Activated CD8-positive, alpha-beta memory T cell treated with anti-CD3 and anti-CD28 coated beads, Interleukin-2, amount 10 ng/mL, durations not matched to agents 7 days and 5 days (primary cell): ENCODE data around the gene PHYH. TPM values are rescaled to one million over a fixed set of nuclear protein-coding genes. Genes with fewer than 3 reads are reported as not detected.
A peak's percentile ranks its signal among the peaks of the same experiment; 100 is the strongest.
"Not testable (repeated sequence)": the region's sequence is repeated elsewhere in the genome, so short reads cannot be mapped to it uniquely, and the experiment has no call there.

Experiments
- ATAC-seq: fragments of 150-1000 bp; cut with Tn5 transposase; one replicate; pipeline ENCODE4 v1.10.0; 2021; ENCODE audit warnings: moderate library complexity
- CTCF ChIA-PET: fragments of 350-600 bp; sonication (Branson Sonifier 250); formaldehyde crosslinking; loops from one replicate; lab custom pipeline; 2021; ENCODE audit warnings: antibody characterized with exemption; lab: Charles Lee
- DNase-seq: peaks from one replicate; pipeline ENCODE4 v3.0.0-alpha.2; 2020
- H3K27ac Mint-ChIP-seq: one replicate; pipeline ENCODE4 v1.8.0; 2021; ENCODE audit warnings: mild to moderate bottlenecking, mixed read lengths
- H3K27me3 Mint-ChIP-seq: one replicate; pipeline ENCODE4 v1.8.0; 2021; ENCODE audit warnings: mixed read lengths
- H3K36me3 Mint-ChIP-seq: one replicate; pipeline ENCODE4 v1.8.0; 2021; ENCODE audit warnings: mild to moderate bottlenecking, mixed read lengths
- H3K4me1 Mint-ChIP-seq: one replicate; pipeline ENCODE4 v1.8.0; 2021; ENCODE audit warnings: mixed read lengths
- H3K4me3 Mint-ChIP-seq: one replicate; pipeline ENCODE4 v1.8.0; 2021; ENCODE audit warnings: mild to moderate bottlenecking, moderate library complexity, mixed read lengths
- H3K9me3 Mint-ChIP-seq: one replicate; pipeline ENCODE4 v1.8.0; 2022; ENCODE audit warnings: low read depth, mixed read lengths
- total RNA-seq, 2 experiments: library from RNA; stranded (reverse); gene quantifications; one replicate each; pipeline ENCODE4 v1.2.3, GENCODE V29; 2021

PHYH gene
- total RNA-seq, 2 experiments from 2014 or later: 13.6 to 14.4 TPM

DNA sequence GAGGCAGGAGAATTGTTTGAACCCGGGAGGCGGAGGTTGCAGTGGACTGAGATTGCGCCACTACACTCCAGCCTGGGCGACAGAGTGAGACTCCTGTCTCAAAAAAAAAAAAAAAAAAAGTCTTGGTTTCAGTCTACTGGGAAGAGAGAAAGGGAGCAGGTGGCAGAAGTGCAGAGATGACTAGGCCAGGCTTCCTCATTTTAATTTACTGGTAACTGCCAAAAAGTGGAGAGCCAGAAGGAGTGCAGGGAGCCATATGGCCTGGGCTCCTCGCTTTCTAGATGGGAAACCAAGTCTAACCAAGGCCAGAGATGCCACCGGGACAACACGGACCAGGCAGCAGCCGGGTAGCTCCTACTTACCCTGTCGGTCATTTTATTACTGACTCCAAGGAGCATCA lies 36.0 kb upstream of the PHYH start:
- DNase-seq (no peak), ATAC-seq (no peak)
- CTCF ChIA-PET: interaction anchor here (1.5 kb wide), 1 partner anchor 14 kb away, joined by 6 read pairs; no protein-coding TSS in a partner anchor
- H3K4me1 Mint-ChIP-seq: peaks cover 26% of the 10 kb centered on the region
- H3K27me3 Mint-ChIP-seq: no peaks in the 10 kb centered on the region
- no peaks in the 10 kb centered on the region for H3K9me3 Mint-ChIP-seq
- peaks cover 49% of the 10 kb centered on the region for H3K36me3 Mint-ChIP-seq
- no peak overlapping the region for H3K4me3 Mint-ChIP-seq
- H3K27ac Mint-ChIP-seq: no peak overlapping the region

DNA sequence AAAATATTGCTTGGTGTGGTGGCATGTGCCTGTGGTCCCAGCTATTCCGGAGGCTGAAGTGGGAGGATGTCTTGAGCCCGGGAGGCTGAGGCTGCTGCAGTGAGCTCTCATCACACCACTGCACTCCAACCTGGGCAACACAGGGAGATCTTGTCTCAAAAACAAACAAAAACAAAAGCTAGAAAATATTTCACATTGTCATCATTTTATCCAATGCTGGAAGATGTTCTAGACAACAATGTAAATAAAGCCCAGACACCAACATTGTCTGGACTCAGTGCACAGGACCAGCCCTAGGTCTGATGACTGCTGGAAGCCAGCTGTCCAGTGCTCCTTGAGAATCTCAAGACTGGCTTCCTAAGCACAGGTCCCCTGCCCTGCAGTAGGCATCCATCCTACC lies 34.7 kb upstream of the PHYH start:
- peaks cover 49% of the 10 kb centered on the region for H3K36me3 Mint-ChIP-seq
- no peak for ATAC-seq

DNA sequence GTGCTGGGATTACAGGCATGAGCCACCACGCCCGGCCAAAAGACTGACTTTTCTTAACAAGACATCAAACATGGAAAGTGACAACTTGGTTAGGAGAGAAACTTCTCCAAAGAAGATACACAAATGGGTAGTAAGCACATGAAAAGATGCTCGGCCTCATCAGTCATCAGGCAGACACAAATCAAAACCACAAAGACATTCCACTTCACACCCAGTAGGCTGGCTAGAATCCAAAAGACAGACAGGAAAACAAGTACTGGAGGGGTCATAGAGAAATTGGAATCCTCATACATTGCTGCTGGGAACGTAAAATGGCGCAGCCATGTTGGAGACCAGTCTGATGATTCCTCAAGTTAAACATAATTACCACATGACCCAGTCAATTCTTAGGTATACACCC lies 31.8 kb upstream of the PHYH start:
- no peak overlapping the region for H3K4me3 Mint-ChIP-seq
- CTCF ChIA-PET: no interaction called here
- no peaks in the 10 kb centered on the region for H3K9me3 Mint-ChIP-seq
- DNase-seq (no peak), ATAC-seq (no peak)
- H3K27ac Mint-ChIP-seq: no peak overlapping the region
- H3K36me3 Mint-ChIP-seq: peaks cover 42% of the 10 kb centered on the region
- H3K4me1 Mint-ChIP-seq: no peaks in the 10 kb centered on the region
- no peaks in the 10 kb centered on the region for H3K27me3 Mint-ChIP-seq

More for the DNA sequence above, 34.7 kb upstream of the PHYH start:
- peak overlapping the region; percentile 22 for H3K27ac Mint-ChIP-seq
- no peaks in the 10 kb centered on the region for H3K9me3 Mint-ChIP-seq
- no peak overlapping the region for H3K4me3 Mint-ChIP-seq
- CTCF ChIA-PET: no interaction called here
- H3K4me1 Mint-ChIP-seq: peaks cover 15% of the 10 kb centered on the region
- DNase-seq: no peak
- no peaks in the 10 kb centered on the region for H3K27me3 Mint-ChIP-seq

GRCh38 chr10:13330980-13331379 lies 31.1 kb upstream of the PHYH start:
- H3K27ac Mint-ChIP-seq, ATAC-seq, H3K9me3 Mint-ChIP-seq, CTCF ChIA-PET, H3K4me3 Mint-ChIP-seq, H3K4me1 Mint-ChIP-seq, H3K27me3 Mint-ChIP-seq, DNase-seq: not testable (repeated sequence)
- peaks cover 45% of the 10 kb centered on the region for H3K36me3 Mint-ChIP-seq

- Mint-ChIP-seq H3K4me3 (no peak overlapping the region), H3K4me1 (no peaks in the 10 kb centered on the region), H3K27ac (no peak overlapping the region), H3K9me3 (no peaks in the 10 kb centered on the region), H3K36me3 (peaks cover 51% of the 10 kb centered on the region), H3K27me3 (no peaks in the 10 kb centered on the region)
- ATAC-seq (no peak), DNase-seq (no peak)
- CTCF ChIA-PET: interaction anchor here (1.0 kb wide), 2 partner anchors 25 to 123 kb away, joined by 3 read pairs; no protein-coding TSS in a partner anchor
Observed at GRCh38 chr10:13329565-13329964, 29.7 kb upstream of the PHYH start.

DNA sequence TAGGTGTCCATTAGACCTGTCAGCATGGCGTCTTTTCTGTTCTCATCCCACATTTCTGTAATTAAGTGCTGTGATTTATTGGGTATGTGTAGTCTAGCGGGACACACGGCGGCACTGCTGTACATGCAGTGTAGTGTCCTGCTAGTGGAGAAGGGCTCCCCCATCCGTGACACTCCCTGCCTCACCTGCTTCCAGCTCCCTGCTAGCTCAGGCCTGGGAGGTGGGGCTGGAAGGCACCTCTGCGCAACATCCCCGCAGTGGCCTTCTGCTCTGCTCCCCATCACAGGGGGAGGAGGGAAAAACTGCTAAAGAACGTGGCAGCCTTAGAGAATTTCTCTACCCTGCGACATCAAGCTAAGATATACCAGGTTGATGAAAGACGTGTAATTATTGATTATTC lies 28.7 kb upstream of the PHYH start:
- Mint-ChIP-seq H3K27ac (no peak overlapping the region), H3K27me3 (no peaks in the 10 kb centered on the region), H3K36me3 (peaks cover 49% of the 10 kb centered on the region), H3K4me3 (no peak overlapping the region), H3K9me3 (no peaks in the 10 kb centered on the region), H3K4me1 (no peaks in the 10 kb centered on the region)
- ATAC-seq (no peak), DNase-seq (no peak)
- CTCF ChIA-PET: interaction anchor here (0.6 to 1.0 kb wide), 3 partner anchors 24 to 122 kb away, joined by 3 read pairs; no protein-coding TSS in a partner anchor

DNA sequence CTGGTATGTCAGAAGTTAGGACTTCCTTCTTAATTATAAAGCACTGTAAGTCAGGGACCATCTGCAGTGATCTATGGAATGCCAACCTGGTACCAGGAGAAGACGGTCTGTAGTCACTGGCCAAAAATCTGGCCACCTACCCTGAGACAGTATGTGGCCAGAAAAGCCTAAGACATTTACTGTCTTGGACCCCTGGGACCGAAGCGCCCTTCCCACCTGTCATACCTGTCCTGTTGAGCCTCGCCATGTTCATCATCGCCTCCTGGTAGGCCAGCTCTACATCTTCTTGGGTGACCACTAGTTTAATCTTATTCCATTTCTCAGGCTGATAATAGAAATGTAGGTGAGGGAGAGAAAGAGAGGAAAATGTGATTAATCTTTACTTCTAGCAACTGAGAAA lies 28.3 kb upstream of the PHYH start:
- Mint-ChIP-seq H3K4me1 (no peaks in the 10 kb centered on the region), H3K27me3 (no peaks in the 10 kb centered on the region), H3K27ac (no peak overlapping the region), H3K9me3 (no peaks in the 10 kb centered on the region), H3K36me3 (peaks cover 48% of the 10 kb centered on the region), H3K4me3 (no peak overlapping the region)
- CTCF ChIA-PET: interaction anchor here (0.6 kb wide), 1 partner anchor 119 kb away, joined by 3 read pairs; no protein-coding TSS in a partner anchor
- ATAC-seq (no peak), DNase-seq (no peak)

GRCh38 chr10:13327534-13327933 lies 27.7 kb upstream of the PHYH start:
- CTCF ChIA-PET: interaction anchor here (0.7 kb wide), 1 partner anchor 1284 kb away, joined by 3 read pairs; no protein-coding TSS in a partner anchor
- Mint-ChIP-seq H3K27me3 (no peaks in the 10 kb centered on the region), H3K4me1 (no peaks in the 10 kb centered on the region), H3K9me3 (no peaks in the 10 kb centered on the region), H3K36me3 (peaks cover 48% of the 10 kb centered on the region), H3K4me3 (no peak overlapping the region), H3K27ac (no peak overlapping the region)
- DNase-seq (no peak), ATAC-seq (no peak)

- peaks cover 35% of the 10 kb centered on the region for H3K36me3 Mint-ChIP-seq
- H3K27ac Mint-ChIP-seq: no peak overlapping the region
- ATAC-seq (no peak), DNase-seq (no peak)
- H3K4me3 Mint-ChIP-seq: no peak overlapping the region
- CTCF ChIA-PET: no interaction called here
- H3K9me3 Mint-ChIP-seq: no peaks in the 10 kb centered on the region
- H3K4me1 Mint-ChIP-seq: no peaks in the 10 kb centered on the region
- H3K27me3 Mint-ChIP-seq: no peaks in the 10 kb centered on the region
Observed at GRCh38 chr10:13322615-13323148, 22.8 kb upstream of the PHYH start.

GRCh38 chr10:13321576-13321975 lies 21.7 kb upstream of the PHYH start:
- Mint-ChIP-seq H3K27ac (no peak overlapping the region), H3K36me3 (peaks cover 30% of the 10 kb centered on the region), H3K27me3 (no peaks in the 10 kb centered on the region), H3K4me1 (no peaks in the 10 kb centered on the region), H3K4me3 (no peak overlapping the region), H3K9me3 (no peaks in the 10 kb centered on the region)
- ATAC-seq (no peak), DNase-seq (no peak)
- CTCF ChIA-PET: interaction anchor here (1.2 kb wide), 1 partner anchor 19 kb away, joined by 3 read pairs; no protein-coding TSS in a partner anchor

- DNase-seq (no peak), ATAC-seq (no peak)
- no peak overlapping the region for H3K4me3 Mint-ChIP-seq
- H3K27me3 Mint-ChIP-seq: no peaks in the 10 kb centered on the region
- no peaks in the 10 kb centered on the region for H3K9me3 Mint-ChIP-seq
- H3K36me3 Mint-ChIP-seq: peaks cover 18% of the 10 kb centered on the region
- no peak overlapping the region for H3K27ac Mint-ChIP-seq
- no peaks in the 10 kb centered on the region for H3K4me1 Mint-ChIP-seq
- CTCF ChIA-PET: no interaction called here
Observed at GRCh38 chr10:13319166-13319565, 19.3 kb upstream of the PHYH start.

DNA sequence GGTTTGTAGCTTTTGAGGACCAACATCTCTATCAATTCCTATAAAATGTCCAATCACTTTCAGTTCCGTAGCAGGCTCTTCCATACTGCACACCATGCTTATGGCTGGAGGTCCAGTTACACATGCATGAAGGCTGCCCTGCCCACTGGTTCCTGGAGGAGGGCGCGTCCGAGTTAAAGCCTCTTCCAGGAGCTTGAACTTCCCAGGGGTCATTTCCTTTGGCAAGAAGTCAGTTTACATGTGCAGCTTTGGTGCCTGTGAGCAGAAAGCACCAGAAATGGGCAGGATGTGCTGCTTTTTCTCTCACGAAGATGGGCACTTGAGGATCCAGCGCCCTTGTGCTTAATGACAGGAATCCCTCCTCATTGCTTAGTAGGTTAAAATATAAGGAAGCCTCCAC lies 17.6 kb upstream of the PHYH start:
- no peak for DNase-seq
- H3K27me3 Mint-ChIP-seq: no peaks in the 10 kb centered on the region
- H3K4me3 Mint-ChIP-seq: no peak overlapping the region
- H3K27ac Mint-ChIP-seq: no peak overlapping the region
- ATAC-seq: no peak
- CTCF ChIA-PET: interaction anchor here (0.6 to 2.2 kb wide), 2 partner anchors 15 to 39 kb away, joined by 3 to 5 read pairs; no protein-coding TSS in a partner anchor
- no peaks in the 10 kb centered on the region for H3K4me1 Mint-ChIP-seq
- H3K9me3 Mint-ChIP-seq: no peaks in the 10 kb centered on the region
- H3K36me3 Mint-ChIP-seq: peaks cover 11% of the 10 kb centered on the region

- H3K36me3 Mint-ChIP-seq: peaks cover 10% of the 10 kb centered on the region
- CTCF ChIA-PET: interaction anchor here (2.2 kb wide), 1 partner anchor 14 kb away, joined by 5 read pairs; no protein-coding TSS in a partner anchor
- no peak overlapping the region for H3K4me3 Mint-ChIP-seq
- H3K4me1 Mint-ChIP-seq: no peaks in the 10 kb centered on the region
- H3K9me3 Mint-ChIP-seq: no peaks in the 10 kb centered on the region
- ATAC-seq: no peak
- H3K27me3 Mint-ChIP-seq: no peaks in the 10 kb centered on the region
- no peak for DNase-seq
- H3K27ac Mint-ChIP-seq: no peak overlapping the region
Observed at GRCh38 chr10:13316635-13317311, 16.9 kb upstream of the PHYH start.

DNA sequence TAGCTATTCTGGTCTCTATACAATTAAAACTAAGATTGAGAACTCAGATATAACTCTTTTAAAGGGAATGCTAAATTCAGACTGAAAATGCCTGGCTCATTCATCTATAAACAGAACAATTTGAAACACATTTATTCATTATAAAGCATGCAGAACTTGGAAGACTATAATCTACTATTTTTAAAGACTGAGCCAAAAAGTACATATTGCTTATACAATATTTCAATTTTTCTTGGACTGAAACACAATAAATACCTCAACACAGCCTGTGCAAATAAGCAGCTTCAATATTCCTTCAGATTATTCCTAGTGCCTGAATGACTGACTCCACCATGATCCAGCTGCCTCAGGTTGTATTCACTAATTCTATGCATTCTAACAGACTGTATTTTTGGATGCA lies 15.5 kb upstream of the PHYH start:
- H3K9me3 Mint-ChIP-seq: no peaks in the 10 kb centered on the region
- CTCF ChIA-PET: interaction anchor here (1.1 kb wide), 1 partner anchor 13 kb away, joined by 3 read pairs; no protein-coding TSS in a partner anchor
- no peaks in the 10 kb centered on the region for H3K4me1 Mint-ChIP-seq
- H3K27ac Mint-ChIP-seq: no peak overlapping the region
- H3K27me3 Mint-ChIP-seq: no peaks in the 10 kb centered on the region
- DNase-seq (no peak), ATAC-seq (no peak)
- no peak overlapping the region for H3K4me3 Mint-ChIP-seq
- H3K36me3 Mint-ChIP-seq: peaks cover 6% of the 10 kb centered on the region
